ENCODE results near the gene CORO2B. TPM values are rescaled to one million over a fixed set of nuclear protein-coding genes. Genes with fewer than 3 reads are reported as not detected.

Gene CORO2B
- total RNA-seq, 4 donors from 2014 or later: 1.3 to 3.3 (median 2.3) TPM

DNA sequence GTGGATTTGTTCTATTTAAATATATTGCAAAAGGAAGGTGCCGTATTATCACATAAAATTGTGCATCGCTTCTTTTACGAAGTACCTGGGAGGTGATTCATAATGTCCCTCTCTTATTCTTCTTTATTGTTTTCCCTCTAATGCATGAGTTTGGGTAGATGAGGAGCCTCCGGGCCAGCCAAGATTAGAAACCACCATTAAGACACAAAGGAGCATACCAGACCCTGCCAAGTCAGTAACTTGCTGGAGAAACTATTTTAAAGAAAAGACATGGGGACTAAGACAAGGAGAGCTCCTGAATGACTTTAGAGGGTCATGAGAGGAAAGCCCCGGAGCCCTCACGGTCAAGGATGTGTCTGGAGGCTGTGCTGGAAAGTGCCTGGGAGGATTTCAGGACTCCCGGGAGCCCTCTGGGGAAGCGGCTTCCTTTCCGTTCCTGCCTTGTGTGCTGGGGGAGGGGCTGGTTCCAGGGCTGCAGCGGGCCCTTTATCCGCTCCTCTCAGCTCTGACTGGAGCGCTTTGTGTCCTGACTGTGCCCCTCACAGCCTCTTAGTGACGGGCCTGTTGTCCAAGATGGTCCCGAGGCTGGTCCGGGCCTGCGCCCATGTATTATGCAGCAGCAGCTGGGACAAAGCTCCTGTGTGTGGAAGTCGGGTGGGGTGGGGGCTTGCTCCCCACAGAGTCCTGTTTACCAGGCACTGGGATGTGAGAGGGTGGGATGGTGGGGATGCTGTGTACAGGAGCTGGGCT lies 35.7 kb downstream of the CORO2B start:
- H3K9me3 ChIP-seq: no peaks in the 10 kb centered on the region
- peak overlapping the region; percentile 55 for H3K27ac ChIP-seq
- H3K27me3 ChIP-seq: no peaks in the 10 kb centered on the region
- peaks cover 20% of the 10 kb centered on the region for H3K4me1 ChIP-seq
- no peak for DNase-seq (ENCODE audit: low spot score in 2 of 2)
- TF ChIP-seq EP300 (IDR thresholded peaks at IDR 0.05): no peak
- TF ChIP-seq, protein P1, sequence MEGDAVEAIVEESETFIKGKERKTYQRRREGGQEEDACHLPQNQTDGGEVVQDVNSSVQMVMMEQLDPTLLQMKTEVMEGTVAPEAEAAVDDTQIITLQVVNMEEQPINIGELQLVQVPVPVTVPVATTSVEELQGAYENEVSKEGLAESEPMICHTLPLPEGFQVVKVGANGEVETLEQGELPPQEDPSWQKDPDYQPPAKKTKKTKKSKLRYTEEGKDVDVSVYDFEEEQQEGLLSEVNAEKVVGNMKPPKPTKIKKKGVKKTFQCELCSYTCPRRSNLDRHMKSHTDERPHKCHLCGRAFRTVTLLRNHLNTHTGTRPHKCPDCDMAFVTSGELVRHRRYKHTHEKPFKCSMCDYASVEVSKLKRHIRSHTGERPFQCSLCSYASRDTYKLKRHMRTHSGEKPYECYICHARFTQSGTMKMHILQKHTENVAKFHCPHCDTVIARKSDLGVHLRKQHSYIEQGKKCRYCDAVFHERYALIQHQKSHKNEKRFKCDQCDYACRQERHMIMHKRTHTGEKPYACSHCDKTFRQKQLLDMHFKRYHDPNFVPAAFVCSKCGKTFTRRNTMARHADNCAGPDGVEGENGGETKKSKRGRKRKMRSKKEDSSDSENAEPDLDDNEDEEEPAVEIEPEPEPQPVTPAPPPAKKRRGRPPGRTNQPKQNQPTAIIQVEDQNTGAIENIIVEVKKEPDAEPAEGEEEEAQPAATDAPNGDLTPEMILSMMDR (IDR thresholded peaks at IDR 0.05): no peak
- no peak for TF ChIP-seq POLR2AphosphoS5 (IDR thresholded peaks at IDR 0.05)
- no peak for TF ChIP-seq POLR2A (IDR thresholded peaks at IDR 0.05)
- WGBS: 80% methylated on average over 14 of the region's 17 CpGs
- no peaks in the 10 kb centered on the region for H3K36me3 ChIP-seq
- H3K4me3 ChIP-seq: no peak overlapping the region

DNA sequence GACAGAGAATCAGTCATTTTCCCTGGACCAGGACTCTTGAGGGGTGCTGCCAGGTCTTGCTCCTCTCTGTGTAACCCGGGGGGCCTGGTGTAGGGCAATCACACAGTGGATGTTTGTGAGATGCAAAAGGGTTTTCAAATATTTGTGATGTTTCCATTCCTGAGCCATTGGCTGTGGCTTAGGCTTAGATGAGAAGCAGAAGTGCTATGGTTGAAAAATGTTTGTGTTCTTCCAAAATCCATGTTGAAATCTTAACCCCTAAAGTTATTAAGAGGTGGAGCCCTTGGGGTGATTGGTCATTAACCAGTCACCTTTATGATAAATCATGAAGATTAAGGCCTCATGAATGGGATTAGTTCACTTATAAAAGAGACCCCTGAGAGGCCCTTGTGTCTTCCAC lies 36.5 kb downstream of the CORO2B start:
- WGBS: 67% methylated on average over 1 of the region's 1 CpG

DNA sequence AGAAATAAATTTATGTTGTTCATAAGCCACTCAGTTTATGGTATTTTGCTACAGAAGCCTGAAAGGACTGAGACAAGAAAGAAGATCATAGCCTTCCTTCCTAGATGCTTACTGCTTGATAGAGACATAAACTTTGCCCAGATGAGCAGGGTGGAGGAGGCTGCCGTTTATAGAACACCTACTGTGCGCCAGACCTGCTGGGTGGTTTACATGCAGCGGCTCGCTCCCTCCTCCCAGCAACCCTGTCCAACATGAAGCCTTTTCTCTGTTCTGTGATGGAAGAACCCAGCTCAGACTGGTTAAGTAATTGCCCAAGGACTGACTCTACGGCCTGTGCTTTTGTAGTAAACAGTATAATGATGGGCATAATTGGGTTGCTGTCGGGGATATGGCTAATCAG lies 37.0 kb downstream of the CORO2B start:
- H3K9me3 ChIP-seq: no peaks in the 10 kb centered on the region
- H3K36me3 ChIP-seq: no peaks in the 10 kb centered on the region
- H3K4me1 ChIP-seq: peaks cover 16% of the 10 kb centered on the region
- no peak overlapping the region for H3K4me3 ChIP-seq
- TF ChIP-seq POLR2A (IDR thresholded peaks at IDR 0.05) (no peak), POLR2AphosphoS5 (IDR thresholded peaks at IDR 0.05) (no peak), EP300 (IDR thresholded peaks at IDR 0.05) (no peak)
- TF ChIP-seq, protein P1 (IDR thresholded peaks at IDR 0.05): no peak
- WGBS: 82% methylated on average over 6 of the region's 6 CpGs
- no peaks in the 10 kb centered on the region for H3K27me3 ChIP-seq
- DNase-seq (ENCODE audit: low spot score in 2 of 2): no peak
- H3K27ac ChIP-seq: no peak overlapping the region

More for the DNA sequence above, 36.5 kb downstream of the CORO2B start:
- Histone ChIP-seq H3K27me3 (no peaks in the 10 kb centered on the region), H3K27ac (peak overlapping the region; percentile 55), H3K4me1 (peaks cover 17% of the 10 kb centered on the region), H3K4me3 (no peak overlapping the region), H3K9me3 (no peaks in the 10 kb centered on the region), H3K36me3 (no peaks in the 10 kb centered on the region)
- TF ChIP-seq, protein P1 (IDR thresholded peaks at IDR 0.05): no peak
- TF ChIP-seq POLR2AphosphoS5 (IDR thresholded peaks at IDR 0.05): no peak
- no peak for TF ChIP-seq POLR2A (IDR thresholded peaks at IDR 0.05)
- no peak for TF ChIP-seq EP300 (IDR thresholded peaks at IDR 0.05)
- DNase-seq (ENCODE audit: low spot score in 2 of 2): no peak

DNA sequence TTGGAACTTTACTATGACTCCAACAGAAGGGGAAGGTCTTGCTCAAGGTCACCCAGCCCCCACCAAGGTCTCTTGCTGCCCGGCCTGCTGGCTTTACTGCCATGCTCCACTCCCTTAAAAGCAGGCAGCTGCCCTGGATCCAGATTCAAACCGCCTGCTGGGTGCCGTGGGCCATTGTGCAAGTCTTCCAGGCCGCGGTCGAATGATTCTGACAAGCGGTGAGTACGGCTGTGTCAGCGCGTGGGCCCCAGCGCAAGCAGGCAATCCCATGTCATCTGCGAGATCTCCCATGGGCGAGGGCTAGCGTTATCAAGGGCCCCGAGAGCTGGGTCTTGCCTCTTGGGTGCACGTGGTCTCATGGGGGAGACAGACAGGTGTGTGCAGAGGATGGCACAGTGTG lies 37.6 kb downstream of the CORO2B start:
- Histone ChIP-seq H3K4me3 (no peak overlapping the region), H3K27ac (no peak overlapping the region), H3K4me1 (peaks cover 20% of the 10 kb centered on the region), H3K9me3 (no peaks in the 10 kb centered on the region), H3K36me3 (no peaks in the 10 kb centered on the region), H3K27me3 (no peaks in the 10 kb centered on the region)
- WGBS: 80% methylated on average over 12 of the region's 16 CpGs
- no peak for DNase-seq (ENCODE audit: low spot score in 2 of 2)
- TF ChIP-seq EP300 (IDR thresholded peaks at IDR 0.05): no peak
- TF ChIP-seq POLR2A (IDR thresholded peaks at IDR 0.05): no peak
- no peak for TF ChIP-seq POLR2AphosphoS5 (IDR thresholded peaks at IDR 0.05)
- TF ChIP-seq, protein P1 (IDR thresholded peaks at IDR 0.05): no peak

DNA sequence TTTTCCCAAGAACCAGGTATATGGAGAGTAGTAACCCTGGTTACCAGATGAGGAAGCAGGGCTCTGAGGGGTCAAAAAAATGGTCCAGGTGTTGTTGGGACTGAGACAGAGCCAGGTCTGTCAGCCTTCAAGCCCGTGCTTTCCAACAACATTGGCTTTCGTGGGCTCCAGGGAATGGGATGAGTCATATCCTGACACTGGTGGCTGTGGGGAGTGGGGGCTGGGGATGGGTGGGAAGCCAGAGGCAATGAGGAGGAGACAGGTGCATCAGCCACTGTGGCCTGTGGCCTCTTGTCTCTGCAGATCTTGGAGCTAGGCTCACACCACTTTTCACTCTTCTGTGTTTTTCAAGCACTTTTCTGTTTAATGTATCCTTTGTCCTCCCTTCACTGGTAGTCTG lies 38.2 kb downstream of the CORO2B start:
- peaks cover 21% of the 10 kb centered on the region for H3K4me1 ChIP-seq
- H3K4me3 ChIP-seq: no peak overlapping the region
- no peak for TF ChIP-seq POLR2AphosphoS5 (IDR thresholded peaks at IDR 0.05)
- no peak for TF ChIP-seq EP300 (IDR thresholded peaks at IDR 0.05)
- TF ChIP-seq, protein P1 (IDR thresholded peaks at IDR 0.05): no peak
- no peak for TF ChIP-seq POLR2A (IDR thresholded peaks at IDR 0.05)
- H3K27me3 ChIP-seq: no peaks in the 10 kb centered on the region
- DNase-seq (ENCODE audit: low spot score in 2 of 2): no peak
- H3K27ac ChIP-seq: no peak overlapping the region
- 26% methylated on average over 2 of the region's 2 CpGs for WGBS
- no peaks in the 10 kb centered on the region for H3K36me3 ChIP-seq
- H3K9me3 ChIP-seq: no peaks in the 10 kb centered on the region
